Right ventricle myocardium inferior (tissue), 1 donor: Measurements from ENCODE around the gene EBI3. TPM values are rescaled to one million over a fixed set of nuclear protein-coding genes. Genes with fewer than 3 reads are reported as not detected.
"Not testable (repeated sequence)": the region's sequence is repeated elsewhere in the genome, so short reads cannot be mapped to it uniquely, and the experiment has no call there.

ENCODE experiments used
- ATAC-seq: fragments of 200-7000 bp; cut with Tn5 transposase; one replicate; pipeline ENCODE4 v1.9.1; 2020; ENCODE audit warnings: mild to moderate bottlenecking, moderate library complexity
- DNase-seq: peaks from one replicate; pipeline ENCODE4 v3.0.0; 2021; ENCODE audit errors: missing footprints
- intact Hi-C: fragments of 100-400 bp; cut with DNase I; formaldehyde crosslinking; loops from one replicate; pipeline ENCODE4 v1.11.0; 2022
- long read RNA-seq: library from polyadenylated mRNA; unstranded; transcript quantifications from one replicate; pipeline ENCODE4 v2.0.0, GENCODE V29; 2021
- total RNA-seq: library from RNA; stranded (reverse); fragmentation: NEBNext Ultra II Directional; extraction: Animal tissue kit (Norgen Biotek cat#: 25700); gene quantifications from one replicate; pipeline ENCODE4 v1.2.1, GENCODE V29; 2021
- donor health status: DM: no; HTN: yes; CAD: no; lungs with severe emphysema.

Gene EBI3
- 0.73 TPM for total RNA-seq
- long read RNA-seq, partial matches to known transcripts: 1 of 1 reads
- long read RNA-seq, other reads (novel, unspliced or antisense): 0 of 1 reads

DNA sequence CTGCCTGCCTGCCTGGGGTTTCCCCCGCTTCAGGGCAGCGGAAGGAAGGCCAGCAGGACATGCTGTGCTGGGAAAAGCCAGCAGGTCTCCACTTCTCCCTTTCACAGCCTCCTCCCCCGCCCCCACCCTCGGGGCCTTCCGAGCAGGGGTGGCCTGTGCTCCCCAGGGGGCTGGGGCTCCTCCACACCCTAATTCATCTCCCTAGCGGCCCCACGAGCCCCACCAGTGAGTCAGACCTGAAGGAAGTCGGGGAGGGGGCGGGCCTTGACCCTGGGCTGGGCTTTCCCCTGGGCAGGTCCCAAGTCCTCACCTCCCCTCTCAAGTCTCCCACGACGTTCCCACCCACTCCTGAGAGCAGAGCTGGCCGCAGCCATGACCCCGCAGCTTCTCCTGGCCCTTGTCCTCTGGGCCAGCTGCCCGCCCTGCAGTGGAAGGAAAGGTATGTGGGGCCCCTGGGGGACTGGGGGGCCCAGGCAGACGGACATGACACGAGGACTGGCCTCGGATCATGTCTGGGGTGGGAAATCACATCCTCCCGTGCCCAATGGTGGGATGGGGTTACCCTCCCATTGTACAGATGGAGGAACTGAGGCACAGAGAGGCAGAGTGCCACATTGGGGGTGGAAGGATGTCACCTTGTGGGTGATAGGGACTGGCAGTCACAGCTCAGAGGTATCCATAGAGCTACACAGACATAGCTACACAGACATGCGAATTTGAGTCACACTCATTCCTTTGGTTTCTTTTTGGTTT is at the start of gene EBI3:
TSS of gene EBI3 (plus strand) at position 345 of the 753 bp plus-strand sequence. CDS start at position 373, 28 bp downstream.
- DNase-seq: peak; percentile 63

DNA sequence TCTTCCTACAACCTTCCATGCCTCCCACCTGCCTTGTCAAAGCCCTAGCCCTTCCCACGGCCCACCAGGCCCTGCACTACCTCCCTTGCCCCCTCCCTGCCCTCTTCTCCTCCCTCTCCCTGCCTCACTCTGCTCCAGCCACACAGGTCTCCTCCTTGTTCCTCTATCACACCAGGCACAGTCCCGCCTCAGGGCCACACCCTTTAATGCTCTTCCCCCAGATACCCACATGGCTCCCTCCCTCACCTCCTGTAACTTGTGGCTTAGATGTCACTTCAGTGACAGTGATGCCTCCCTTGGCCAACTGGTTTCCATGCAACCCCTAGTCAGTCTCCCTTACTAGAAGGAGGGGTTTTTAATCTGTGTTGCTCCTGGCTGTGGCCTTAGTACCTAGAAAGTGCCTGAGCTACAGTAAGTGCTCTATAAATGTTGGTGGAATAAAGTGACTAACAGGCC is 48.2 kb upstream of the EBI3 start:
- no peak for ATAC-seq
- DNase-seq: no peak
- intact Hi-C loops: loop anchor here (5.0 kb wide), 2 partner anchors 59 to 194 kb away; partner anchors contain the start of genes EEF2 and MAP2K2

More for the DNA sequence above, at the start of gene EBI3:
- intact Hi-C loops: no loop called here
- ATAC-seq: peak; percentile 46

DNA sequence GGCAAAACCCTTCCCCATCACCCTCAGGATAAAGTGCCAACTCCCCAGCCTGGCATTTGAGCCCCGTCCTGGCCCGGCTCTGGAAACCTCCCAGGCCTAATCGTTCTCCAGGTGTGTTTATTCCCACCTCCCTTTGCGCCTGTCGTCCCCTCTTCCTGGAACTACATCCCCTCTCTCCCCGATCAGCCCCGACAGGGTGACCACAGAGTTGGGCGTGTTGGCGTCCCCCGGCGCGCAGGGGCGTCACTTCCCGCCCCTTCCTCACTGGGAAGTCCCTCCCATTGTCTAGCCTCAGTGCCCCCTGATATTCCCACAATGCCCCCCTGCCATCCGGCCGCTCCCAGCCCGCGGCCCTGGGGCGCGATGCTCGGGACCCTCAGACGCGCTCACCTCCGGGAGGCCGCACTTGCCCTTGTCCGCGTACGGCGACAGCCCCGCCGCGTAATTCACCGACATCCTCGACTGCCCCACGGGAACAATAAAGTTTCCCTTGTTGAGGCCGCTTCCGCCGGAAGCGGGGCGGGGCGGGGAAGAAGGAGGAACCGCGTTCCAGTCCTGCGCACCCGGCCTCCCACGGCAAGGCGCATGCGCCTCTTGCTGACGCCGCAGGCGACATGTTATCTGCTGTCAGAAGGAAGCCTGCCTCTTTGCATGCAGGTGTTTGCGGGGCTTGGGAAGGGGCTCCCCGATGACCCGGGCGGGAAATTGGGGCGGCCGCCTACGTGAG is 47.1 kb upstream of the EBI3 start, which contains the start of the genes ANKRD24 and SIRT6:
TSS of gene ANKRD24 (plus strand) at position 606 of the 727 bp plus-strand sequence. CDS start 3,737 bp downstream, outside the sequence.
TSS of gene SIRT6 (minus strand) at position 480 of the 727 bp plus-strand sequence. CDS start at position 456, 24 bp downstream.
- DNase-seq: peak; percentile 98
- ATAC-seq: peak; percentile 96
- intact Hi-C loops: loop anchor here (5.0 kb wide), 2 partner anchors 60 to 195 kb away; partner anchors contain the start of genes EEF2 and MAP2K2

DNA sequence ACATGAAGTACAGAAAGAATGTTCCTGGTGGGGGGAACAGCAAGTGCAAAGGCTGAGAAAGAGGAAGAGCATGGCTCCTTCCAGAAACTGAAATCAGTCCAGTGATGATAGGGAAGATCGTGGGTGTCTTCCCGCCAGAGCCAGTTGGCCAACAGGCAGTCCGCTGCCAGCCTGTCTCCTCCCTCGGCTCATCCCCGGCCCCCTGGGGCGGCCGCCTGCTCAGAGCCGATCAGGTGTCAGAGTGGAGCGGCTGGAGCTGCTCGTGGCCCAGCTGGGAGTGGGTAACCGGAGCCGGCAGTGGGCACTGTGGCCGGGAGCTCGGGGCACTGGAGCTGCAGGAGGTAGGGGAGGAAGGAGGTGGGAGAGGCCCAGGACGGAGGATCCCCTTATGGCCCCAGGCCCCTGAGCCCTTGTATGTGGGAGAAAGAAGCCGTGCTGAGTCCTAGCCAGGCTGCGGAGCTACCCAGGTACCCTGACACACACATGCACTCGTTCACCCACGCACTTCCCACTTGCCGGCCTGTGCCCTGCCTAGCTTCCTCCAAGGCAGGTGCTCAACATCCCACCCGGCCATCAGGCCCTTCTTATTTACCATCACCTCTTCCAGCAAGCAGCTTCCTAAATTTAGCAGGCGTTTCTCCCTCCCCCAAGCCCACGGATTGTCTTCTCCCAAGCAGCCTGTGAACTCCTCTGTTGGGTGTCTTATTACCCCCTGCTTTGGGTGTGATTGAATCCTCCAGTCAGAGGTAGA is 45.2 kb upstream of the EBI3 start:
- DNase-seq (peak; percentile 58), ATAC-seq (no peak)
- intact Hi-C loops: loop anchor here (5.0 kb wide), 2 partner anchors 62 to 197 kb away; partner anchors contain the start of genes EEF2 and MAP2K2

DNA sequence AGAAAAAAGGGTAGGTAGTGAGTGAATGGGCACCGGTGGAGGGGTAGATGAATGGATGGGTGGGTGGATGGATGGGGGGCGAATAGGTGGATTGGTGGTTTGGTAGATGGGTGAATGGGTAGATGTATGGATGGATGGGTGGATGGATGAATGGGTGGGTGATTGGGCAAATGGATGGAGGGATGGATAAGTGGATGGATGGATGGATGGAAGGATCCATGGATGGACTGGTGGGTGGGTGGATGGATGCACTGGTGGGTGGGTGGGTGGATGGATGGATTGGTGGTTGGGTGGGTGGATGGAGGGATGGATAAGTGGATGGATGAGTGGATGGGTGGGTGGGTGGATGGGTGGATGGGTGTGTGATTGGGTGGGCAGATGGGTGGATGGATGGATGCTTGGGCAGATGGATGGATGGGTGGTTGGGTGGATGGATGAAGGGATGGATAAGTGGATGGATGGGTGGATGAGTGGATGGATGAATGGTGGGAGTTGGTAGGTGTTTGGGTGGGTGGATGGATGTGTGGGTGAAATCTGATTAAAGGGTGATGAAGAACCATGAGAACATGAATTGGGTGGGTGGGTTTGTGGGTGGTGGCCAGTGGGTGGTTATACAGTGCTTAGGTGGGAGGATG is 44.5 kb upstream of the EBI3 start:
- intact Hi-C loops: loop anchor here (5.0 kb wide), 2 partner anchors 63 to 198 kb away; partner anchors contain the start of genes EEF2 and MAP2K2
- ATAC-seq: no peak
- DNase-seq: no peak

- intact Hi-C loops: no loop called here
- ATAC-seq (no peak), DNase-seq (peak; percentile 22)
These were observed 43.8 kb upstream of the EBI3 start for GRCh38 chr19:4185413-4186086.

- intact Hi-C loops: no loop called here
- peak; percentile 66 for ATAC-seq
These were observed 43.0 kb upstream of the EBI3 start for GRCh38 chr19:4186087-4186993.

DNA sequence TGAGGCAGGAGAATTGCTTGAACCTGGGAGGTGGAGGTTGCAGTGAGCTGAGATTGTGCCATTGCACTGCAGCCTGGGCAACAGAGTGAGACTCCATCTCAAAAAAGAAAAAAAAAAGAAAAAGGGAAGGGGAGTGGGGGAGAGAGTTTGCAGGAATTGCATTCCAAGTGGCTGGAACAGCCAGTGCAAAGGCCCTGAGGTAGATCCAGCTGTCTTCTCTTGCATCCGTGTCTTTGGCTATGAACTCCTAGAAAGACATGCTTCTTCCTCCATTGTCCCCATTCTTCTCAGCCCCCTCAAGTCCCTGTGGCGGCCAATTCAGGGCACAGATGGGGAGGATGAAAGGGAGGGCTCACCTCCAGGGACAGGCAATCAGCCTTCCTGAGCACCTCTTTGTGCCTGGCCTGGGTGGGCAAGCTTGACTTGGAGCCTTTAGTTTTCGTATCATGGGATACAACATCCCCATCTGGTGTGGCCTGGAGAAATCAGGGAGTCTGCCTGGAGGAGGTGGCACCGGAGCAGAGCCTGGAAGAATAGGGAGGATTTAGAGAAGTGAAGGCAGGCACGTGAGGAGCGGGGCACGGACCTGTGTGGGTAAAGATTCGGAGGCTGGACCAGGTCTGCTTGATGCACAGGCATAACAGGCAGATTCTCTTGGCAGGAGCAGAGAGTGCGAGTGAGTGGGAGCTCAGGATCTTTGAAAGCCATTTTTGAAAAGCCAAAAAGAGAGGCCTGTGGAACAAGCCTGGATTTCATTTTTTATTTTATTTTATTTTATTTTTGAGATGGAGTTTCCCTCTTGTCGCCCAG is 41.8 kb upstream of the EBI3 start:
- intact Hi-C loops: no loop called here
- ATAC-seq: no peak
- DNase-seq: no peak

More at GRCh38 chr19:4186087-4186993, 43.0 kb upstream of the EBI3 start:
- DNase-seq: peak; percentile 73

DNA sequence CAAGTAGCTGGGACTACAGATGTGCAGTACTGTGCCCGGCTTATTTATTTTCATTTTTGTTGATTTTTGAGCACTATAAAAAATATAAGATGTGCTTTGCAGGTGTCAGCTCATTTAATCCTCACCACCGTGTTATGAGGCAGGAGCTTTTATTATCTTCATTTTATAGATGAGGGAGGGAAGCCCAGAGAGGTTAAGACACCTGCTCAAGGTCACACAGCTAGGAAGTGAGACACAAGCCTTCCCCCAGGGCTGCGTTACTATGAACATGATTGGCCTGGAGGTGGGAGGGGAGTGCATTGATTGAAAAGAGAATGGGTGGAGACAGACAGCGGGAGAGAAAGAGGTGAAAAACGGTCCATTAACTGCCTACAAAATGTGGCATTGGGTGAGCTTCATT is 39.7 kb upstream of the EBI3 start:
- DNase-seq: no peak
- ATAC-seq: no peak
- intact Hi-C loops: no loop called here

- intact Hi-C loops, ATAC-seq, DNase-seq: not testable (repeated sequence)
These were observed 36.8 kb upstream of the EBI3 start for GRCh38 chr19:4192537-4192936.

DNA sequence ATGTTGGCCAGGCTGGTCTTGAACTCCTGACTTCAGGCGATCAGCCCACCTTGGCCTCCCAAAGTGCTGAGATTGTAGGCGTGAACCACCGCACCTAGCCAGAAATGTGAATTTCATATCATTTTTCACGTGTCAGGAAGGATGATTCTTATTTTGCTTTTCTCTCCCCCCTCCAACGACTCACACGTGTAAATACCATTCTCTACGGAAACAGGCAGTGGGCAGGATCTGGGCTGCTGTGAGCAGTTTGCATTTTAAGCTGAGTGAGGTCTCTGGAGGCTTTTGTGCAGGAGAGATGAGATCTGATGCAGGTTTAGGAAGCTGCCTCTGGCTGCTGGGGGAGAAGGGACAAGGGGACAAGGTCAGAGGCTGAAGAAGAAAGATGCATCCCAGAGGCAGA is 35.0 kb upstream of the EBI3 start:
- ATAC-seq (no peak), DNase-seq (no peak)
- intact Hi-C loops: no loop called here

- no peak for ATAC-seq
- DNase-seq: no peak
- intact Hi-C loops: no loop called here
These were observed 33.3 kb upstream of the EBI3 start for GRCh38 chr19:4196009-4196408.

DNA sequence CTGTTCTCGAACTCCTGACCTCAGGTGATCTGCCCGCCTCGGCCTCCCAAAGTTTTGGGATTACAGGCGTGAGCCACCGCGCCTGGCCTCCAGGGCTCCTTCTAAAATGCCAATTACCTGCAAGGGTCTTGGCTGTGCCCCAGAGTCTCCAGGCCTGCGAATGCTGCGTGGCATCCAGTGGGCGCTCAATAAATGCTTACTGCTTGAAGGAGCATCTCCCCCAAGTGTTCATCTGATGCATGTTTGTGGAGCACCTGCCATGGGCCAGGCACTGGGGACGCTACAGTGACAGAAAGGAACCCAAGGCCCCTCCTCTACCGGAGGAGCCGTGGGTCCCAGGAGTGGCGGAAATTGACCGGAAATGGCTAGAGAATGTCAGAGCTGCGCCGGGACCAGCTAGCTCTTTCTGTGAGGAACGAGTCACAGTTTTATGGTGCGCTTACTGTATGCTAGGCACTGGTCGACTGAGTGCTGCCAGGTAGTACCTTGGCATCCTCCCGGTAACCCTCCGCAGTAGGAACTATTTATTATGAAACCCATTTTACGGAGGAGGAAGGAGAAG is 32.7 kb upstream of the EBI3 start:
- ATAC-seq: no peak
- peak; percentile 27 for DNase-seq
- intact Hi-C loops: no loop called here

DNA sequence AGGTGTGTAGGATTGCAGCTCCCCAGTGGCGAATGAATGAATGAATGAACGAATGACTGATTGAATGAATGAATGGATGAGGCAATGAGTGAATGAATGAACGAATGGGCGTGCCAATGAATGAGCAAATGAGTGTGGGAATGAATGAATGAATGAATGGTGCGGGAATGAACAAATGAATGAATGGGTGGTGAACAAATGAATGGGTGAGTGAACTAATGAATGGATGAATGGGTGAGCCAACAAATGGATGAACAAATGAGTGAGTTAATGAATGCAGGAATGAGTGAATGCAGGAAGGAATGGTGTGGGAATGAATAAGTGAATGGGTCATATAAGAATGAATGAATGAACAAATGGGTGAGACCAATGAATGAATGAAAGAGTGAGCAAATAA is 32.1 kb upstream of the EBI3 start:
- intact Hi-C loops: no loop called here
- ATAC-seq (no peak), DNase-seq (no peak)

DNA sequence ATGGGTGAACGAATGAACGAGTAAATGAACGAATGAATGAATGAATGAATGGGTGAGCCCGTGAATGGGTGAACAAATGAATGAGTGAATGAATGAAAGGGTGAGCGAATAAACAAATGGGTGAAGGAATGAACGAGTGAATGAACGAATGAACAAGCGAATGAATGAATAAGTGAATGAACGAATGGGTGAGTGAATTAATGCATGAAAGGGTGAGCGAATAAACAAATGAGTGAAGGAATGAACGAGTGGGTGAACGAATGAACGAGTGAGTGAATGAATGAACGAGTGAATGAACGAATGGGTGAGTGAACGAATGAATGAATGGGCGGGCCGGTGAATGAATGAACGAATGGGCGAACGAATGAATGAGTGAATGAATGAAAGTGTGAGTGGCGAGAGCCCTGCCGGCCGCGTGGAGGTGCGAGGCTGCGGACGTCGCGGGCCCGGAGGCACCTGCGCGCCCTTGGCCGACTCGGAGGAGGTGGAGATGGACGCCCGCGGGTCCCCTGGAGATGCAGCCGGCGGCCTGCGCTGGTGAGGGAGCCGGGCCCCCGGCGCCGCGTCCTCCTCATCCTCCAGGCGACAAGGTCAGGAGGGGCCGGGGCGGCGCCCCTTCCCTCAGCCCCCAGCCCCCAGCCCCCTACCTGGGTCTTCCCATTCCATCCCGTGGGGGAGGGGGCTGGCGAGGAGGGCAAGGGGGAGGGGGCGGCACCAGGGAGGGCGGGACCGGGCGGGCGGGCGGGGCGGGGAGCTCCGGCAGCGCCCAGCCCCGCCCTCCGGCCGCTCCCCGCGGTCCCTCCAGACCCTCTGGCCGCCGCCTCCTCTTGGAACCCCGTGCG is 31.5 kb upstream of the EBI3 start:
- DNase-seq (no peak), ATAC-seq (no peak)
- intact Hi-C loops: no loop called here
